Measurements from ENCODE around the gene TBPL1. TPM values are rescaled to one million over a fixed set of nuclear protein-coding genes. Genes with fewer than 3 reads are reported as not detected.

Gene TBPL1
- total and polyA plus RNA-seq, 4 donors, result 5.4 to 34.6 (median 11.5) TPM

GRCh38 chr6:134007077-134007476 is 54.1 kb downstream of the TBPL1 start (continued):
- TF ChIP-seq TAF1 (conservative IDR thresholded peaks at IDR 0.05), result no peak
- no peak for TF ChIP-seq MAX (IDR thresholded peaks at IDR 0.05)
- TF ChIP-seq YY1 (IDR thresholded peaks at IDR 0.05), result no peak

DNA sequence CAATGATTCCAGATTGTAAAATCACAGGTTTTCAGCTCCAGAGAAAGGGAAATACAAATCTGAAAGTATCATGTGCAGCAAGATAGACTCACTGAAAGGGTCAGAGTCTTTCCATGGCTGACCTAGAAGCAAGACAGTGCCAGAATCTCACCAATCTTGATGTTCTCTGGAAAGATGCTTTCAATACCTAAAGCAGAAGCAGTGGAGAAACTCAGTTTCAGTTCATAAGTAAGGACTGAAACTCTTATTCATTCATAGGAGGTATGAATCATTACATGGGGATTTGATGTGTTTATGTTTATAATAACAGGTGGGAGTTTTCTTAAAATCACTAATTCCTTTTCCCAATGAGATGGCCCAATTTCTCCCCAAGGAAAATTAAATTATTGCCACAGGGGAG is 56.9 kb downstream of the TBPL1 start:
- H3K9ac ChIP-seq (ENCODE audit: low read depth in 1 of 2, low read length in 2 of 2), result no peak overlapping the region
- H3K27me3 ChIP-seq (ENCODE audit: control insufficient read depth in 4 of 4, insufficient read depth in 4 of 4, low read length in 3 of 4), result no peaks in the 10 kb centered on the region
- no peak overlapping the region for H3K27ac ChIP-seq (ENCODE audit: low read depth in 1 of 2, low read length in 2 of 2)
- H3K36me3 ChIP-seq (ENCODE audit: control insufficient read depth in 4 of 4, insufficient read depth in 3 of 4, low read depth in 1 of 4, low read length in 3 of 4), result no peaks in the 10 kb centered on the region
- no peaks in the 10 kb centered on the region for H3K9me3 ChIP-seq (ENCODE audit: control insufficient read depth in 4 of 4, low read length in 3 of 4)
- DNase-seq (ENCODE audit: low spot score), result no peak
- TF ChIP-seq FOXA1 (IDR thresholded peaks at IDR 0.05) (no peak), YY1 (IDR thresholded peaks at IDR 0.05) (no peak), RAD21 (IDR thresholded peaks at IDR 0.05) (no peak)
- TF ChIP-seq, protein P1, sequence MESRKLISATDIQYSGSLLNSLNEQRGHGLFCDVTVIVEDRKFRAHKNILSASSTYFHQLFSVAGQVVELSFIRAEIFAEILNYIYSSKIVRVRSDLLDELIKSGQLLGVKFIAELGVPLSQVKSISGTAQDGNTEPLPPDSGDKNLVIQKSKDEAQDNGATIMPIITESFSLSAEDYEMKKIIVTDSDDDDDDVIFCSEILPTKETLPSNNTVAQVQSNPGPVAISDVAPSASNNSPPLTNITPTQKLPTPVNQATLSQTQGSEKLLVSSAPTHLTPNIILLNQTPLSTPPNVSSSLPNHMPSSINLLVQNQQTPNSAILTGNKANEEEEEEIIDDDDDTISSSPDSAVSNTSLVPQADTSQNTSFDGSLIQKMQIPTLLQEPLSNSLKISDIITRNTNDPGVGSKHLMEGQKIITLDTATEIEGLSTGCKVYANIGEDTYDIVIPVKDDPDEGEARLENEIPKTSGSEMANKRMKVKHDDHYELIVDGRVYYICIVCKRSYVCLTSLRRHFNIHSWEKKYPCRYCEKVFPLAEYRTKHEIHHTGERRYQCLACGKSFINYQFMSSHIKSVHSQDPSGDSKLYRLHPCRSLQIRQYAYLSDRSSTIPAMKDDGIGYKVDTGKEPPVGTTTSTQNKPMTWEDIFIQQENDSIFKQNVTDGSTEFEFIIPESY (IDR thresholded peaks at IDR 0.05), result no peak
- no peak overlapping the region for H3K4me3 ChIP-seq (ENCODE audit: low read depth in 1 of 3, low read length in 3 of 3)
- no peaks in the 10 kb centered on the region for H3K4me1 ChIP-seq (ENCODE audit: control insufficient read depth in 4 of 4, insufficient read depth in 4 of 4, low read length in 3 of 4)

- H3K9ac ChIP-seq (ENCODE audit: low read depth in 1 of 2, low read length in 2 of 2), result no peak overlapping the region
- WGBS, result 93% methylated on average over 8 of the region's 8 CpGs
- H3K4me3 ChIP-seq (ENCODE audit: low read depth in 1 of 3, low read length in 3 of 3), result no peak overlapping the region
- no peaks in the 10 kb centered on the region for H3K36me3 ChIP-seq (ENCODE audit: control insufficient read depth in 4 of 4, insufficient read depth in 3 of 4, low read depth in 1 of 4, low read length in 3 of 4)
- DNase-seq (ENCODE audit: low spot score), result no peak
- no peak overlapping the region for H3K27ac ChIP-seq (ENCODE audit: low read depth in 1 of 2, low read length in 2 of 2)
- no peaks in the 10 kb centered on the region for H3K27me3 ChIP-seq (ENCODE audit: control insufficient read depth in 4 of 4, insufficient read depth in 4 of 4, low read length in 3 of 4)
- no peak for TF ChIP-seq FOXA2 (IDR thresholded peaks at IDR 0.05)
- TF ChIP-seq, protein P1 (IDR thresholded peaks at IDR 0.05), result no peak
- no peak for TF ChIP-seq NR2F2 (IDR thresholded peaks at IDR 0.05)
- no peak for TF ChIP-seq JUND (IDR thresholded peaks at IDR 0.05)
- TF ChIP-seq GABPA (IDR thresholded peaks at IDR 0.05 in 1 of 2, conservative IDR thresholded peaks at IDR 0.05 in 1 of 2), result no peak
- no peak for TF ChIP-seq YY1 (IDR thresholded peaks at IDR 0.05)
- TF ChIP-seq CTCF (IDR thresholded peaks at IDR 0.05; ENCODE audit: low read depth, low read length, missing input control), result no peak
- TF ChIP-seq SP1 (IDR thresholded peaks at IDR 0.05), result no peak
- TF ChIP-seq, protein P2, sequence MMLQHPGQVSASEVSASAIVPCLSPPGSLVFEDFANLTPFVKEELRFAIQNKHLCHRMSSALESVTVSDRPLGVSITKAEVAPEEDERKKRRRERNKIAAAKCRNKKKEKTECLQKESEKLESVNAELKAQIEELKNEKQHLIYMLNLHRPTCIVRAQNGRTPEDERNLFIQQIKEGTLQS (IDR thresholded peaks at IDR 0.05), result no peak
- no peaks in the 10 kb centered on the region for H3K9me3 ChIP-seq (ENCODE audit: control insufficient read depth in 4 of 4, low read length in 3 of 4)
- H3K4me1 ChIP-seq (ENCODE audit: control insufficient read depth in 4 of 4, insufficient read depth in 4 of 4, low read length in 3 of 4), result no peaks in the 10 kb centered on the region
Observed at GRCh38 chr6:134010400-134010799, 57.4 kb downstream of the TBPL1 start.

Measured in liver (tissue), 9 donors.